Stimulated activated CD4-positive, alpha-beta T cell treated with anti-CD3 and anti-CD28 coated beads, Interleukin-15, amount 100 ng/mL, for 48 hours (primary cell): Measurements from ENCODE around the gene TMEM176B.

Experiments
- DNase-seq, 2 donors: peaks; one replicate each; pipeline ENCODE4 v3.0.0-alpha.2; 2020; ENCODE audit warnings: low read depth in 2 of 2

TMEM176B gene

GRCh38 chr7:150799741-150800580 lies at the start of gene TMEM176B:
TMEM176B (minus strand) TSS chr7:150800364; CDS start chr7:150796569, 3,795 bp downstream.
- DNase-seq, result no peak

DNA sequence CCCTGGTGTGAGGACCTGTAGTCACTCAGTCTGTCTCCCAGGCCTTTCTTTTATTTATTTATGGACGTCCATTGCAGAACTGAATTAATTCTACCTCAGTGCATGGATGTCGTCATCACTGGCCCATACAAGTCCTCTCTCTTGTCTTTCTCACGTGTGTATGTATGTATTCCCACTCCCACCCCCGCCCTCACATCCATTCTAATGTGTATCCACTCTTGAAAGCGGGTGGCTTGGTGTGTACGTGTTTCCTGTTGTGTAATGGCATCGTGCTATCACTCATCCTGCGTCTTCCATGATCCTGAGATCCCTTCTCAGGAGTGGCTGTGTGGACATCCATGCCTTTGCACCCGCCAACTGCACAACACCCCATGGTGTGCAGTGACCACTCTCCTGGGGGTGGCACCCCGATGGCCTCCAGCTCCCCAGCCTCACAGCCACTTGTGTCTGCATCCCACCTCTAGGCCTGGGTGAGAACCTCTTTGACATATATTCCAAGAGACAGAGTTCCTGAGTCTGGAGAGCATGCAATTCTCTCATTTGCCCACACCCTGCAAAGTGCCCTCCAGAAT lies 49.1 kb upstream of the TMEM176B start:
- DNase-seq, result no peak

- DNase-seq, result no peak
Observed at GRCh38 chr7:150848561-150849115, 48.5 kb upstream of the TMEM176B start.

DNA sequence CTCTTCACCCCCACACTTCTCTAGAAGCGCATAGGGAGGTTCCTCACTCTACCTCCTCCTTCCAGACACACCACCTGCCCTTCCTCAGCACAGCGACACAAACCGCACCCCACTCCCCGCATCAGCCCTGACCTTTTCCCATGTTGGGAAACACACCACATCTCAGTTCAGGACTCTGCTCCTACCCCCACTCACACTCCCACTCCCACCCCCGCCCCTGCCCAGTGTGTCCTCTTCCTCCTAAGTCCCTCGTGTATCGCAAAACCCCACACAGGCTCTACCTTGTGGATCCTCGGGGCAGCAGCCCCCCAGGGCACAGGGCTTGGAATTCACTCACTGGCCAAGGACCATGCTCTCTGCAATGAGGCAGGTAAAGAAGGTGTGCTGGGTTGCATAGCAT lies 47.9 kb upstream of the TMEM176B start:
- no peak for DNase-seq

GRCh38 chr7:150847536-150847935 lies 47.4 kb upstream of the TMEM176B start:
- DNase-seq, result no peak

DNA sequence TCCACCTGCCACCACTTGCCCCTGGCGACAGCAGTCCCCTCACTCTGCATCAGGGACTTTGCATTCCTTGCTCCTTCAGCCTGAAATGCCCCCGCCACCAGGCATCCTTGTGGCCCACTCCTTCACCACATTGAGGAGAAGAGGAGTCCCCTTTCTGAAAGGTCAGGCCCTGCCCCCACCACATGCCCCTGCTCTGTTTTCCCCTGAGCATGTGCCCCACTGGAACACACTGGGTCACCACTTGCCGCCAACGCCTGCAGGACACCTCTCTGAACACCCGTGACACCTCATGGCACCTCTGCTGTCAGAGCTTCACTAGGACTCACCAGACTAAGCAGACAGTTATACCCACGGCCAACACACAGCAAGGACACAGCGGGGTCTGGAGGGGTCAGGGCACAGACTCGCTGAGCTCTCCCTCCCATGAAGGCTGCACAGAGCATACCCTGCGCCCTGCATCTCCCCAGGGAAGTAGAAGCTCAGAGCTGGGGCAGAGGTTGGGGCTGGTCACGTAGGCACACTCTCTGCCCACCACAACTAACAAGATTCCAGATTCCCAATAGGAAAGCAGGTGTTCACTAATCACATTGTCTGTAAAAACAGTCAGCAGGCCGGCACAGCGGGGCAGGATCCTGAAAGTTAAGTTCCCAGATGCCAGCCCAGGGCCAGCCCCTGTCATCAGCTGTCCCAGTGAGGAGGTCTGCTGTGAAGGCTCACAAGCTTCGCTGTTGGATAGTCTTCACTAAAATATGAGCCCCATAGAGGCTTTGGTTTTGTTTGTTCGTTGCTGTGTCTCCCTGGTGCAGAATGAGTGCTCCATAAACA lies 46.3 kb upstream of the TMEM176B start:
- no peak for DNase-seq

- no peak for DNase-seq
Observed at GRCh38 chr7:150845421-150845861, 45.3 kb upstream of the TMEM176B start.

GRCh38 chr7:150842716-150843115 lies 42.6 kb upstream of the TMEM176B start:
- DNase-seq, result no peak

GRCh38 chr7:150842018-150842417 lies 41.9 kb upstream of the TMEM176B start:
- DNase-seq, result no peak

DNA sequence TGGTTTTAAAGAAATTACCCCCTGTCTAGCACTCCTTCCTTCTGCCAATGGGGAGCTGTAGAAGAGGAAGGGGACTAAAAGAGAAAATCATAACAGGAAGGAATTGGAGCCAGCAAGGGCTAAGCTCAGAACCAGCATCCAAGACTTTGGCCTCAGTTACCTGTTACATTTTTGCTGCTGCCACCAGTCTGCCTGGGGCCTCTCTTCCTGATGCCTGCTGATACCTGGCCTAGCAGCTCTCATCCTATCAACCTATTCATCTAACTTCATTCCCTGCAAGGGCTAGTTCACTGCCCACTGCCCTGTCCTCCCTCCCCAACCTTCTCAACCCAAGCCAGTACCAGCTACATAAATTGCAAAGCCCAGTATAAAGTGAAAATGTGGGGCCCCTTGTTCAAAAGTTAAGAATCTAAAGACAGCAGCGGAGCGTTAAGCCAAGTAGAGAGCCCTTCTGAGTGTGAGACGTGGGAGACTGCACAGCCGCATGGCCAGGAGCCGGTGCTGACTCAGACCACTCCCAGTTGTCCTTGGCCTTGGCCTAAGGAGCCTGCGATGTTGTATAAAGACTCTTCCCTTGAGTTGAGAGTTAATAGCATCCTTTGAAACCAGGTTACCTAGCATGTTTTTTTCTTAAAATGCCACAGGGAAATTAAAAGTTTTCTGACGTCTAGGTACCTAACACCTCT lies 38.9 kb upstream of the TMEM176B start:
- DNase-seq, result no peak

DNA sequence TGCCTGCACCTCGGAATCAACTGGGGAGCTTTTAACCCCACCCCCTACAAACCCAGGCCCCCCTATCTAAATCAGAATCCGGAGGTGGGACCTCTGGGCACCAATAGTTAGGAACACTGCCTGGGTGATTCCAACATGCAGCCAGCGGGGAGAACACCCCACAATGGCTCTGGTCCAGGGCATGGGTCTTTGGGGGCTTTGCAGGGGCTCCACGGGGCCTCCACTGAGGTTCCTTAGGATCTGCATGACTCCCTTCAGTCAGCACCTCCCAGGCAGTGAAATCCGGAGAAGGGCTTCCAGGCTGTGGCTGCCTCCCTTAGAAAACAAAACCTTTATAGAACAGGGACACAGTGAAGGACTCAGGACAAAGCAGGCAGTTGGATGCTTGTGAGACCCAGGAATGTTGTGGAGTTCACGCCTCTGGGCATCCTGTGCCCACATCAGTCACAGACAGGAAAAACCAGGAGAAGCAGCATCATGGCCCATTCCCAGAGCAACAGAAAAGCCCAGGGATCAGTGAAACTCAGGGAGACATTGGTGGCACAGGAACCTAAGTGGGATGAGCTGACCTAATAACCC lies 35.6 kb upstream of the TMEM176B start:
- DNase-seq, result no peak

DNA sequence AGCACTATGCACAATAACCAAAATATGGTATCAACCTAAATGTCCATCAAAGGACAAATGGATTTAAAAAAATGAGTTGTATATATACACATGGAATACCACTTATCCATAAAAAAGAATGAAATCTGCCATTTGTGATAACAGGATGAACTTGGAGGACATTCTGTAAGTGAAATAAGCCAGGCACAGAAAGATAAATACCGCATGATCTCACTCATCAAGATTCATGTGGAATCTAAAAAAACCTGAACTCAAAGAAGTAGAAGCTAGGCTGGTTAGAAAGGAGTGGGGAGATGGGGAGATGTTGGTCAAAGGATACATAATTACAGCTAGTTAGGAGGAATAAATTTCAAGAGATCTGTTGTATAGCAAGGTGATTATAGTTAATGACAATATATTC lies 34.9 kb upstream of the TMEM176B start:
- DNase-seq, result no peak

- no peak for DNase-seq
Observed at GRCh38 chr7:150831851-150832250, 31.7 kb upstream of the TMEM176B start.

GRCh38 chr7:150830937-150831336 lies 30.8 kb upstream of the TMEM176B start:
- DNase-seq, result no peak

GRCh38 chr7:150829426-150829825 lies 29.3 kb upstream of the TMEM176B start:
- no peak for DNase-seq

DNA sequence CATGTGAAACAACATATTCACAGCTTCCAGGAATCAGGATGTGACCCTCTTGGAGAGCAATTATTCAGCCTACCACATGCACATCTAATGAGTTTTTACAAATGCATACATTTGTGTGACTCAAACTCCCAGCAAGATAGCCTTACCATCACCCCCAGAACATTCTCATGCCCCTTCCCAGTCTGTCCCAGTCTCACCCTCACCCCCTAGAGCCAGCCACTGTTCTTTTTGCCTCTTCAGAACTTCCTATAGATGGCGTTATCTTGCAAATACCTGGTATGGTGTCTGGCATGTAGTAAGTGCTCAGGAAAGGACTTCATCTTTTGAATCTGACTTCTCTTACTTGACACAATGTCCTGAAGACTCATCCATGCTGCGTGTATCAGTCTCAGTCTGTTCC lies 28.2 kb upstream of the TMEM176B start:
- DNase-seq, result no peak

DNA sequence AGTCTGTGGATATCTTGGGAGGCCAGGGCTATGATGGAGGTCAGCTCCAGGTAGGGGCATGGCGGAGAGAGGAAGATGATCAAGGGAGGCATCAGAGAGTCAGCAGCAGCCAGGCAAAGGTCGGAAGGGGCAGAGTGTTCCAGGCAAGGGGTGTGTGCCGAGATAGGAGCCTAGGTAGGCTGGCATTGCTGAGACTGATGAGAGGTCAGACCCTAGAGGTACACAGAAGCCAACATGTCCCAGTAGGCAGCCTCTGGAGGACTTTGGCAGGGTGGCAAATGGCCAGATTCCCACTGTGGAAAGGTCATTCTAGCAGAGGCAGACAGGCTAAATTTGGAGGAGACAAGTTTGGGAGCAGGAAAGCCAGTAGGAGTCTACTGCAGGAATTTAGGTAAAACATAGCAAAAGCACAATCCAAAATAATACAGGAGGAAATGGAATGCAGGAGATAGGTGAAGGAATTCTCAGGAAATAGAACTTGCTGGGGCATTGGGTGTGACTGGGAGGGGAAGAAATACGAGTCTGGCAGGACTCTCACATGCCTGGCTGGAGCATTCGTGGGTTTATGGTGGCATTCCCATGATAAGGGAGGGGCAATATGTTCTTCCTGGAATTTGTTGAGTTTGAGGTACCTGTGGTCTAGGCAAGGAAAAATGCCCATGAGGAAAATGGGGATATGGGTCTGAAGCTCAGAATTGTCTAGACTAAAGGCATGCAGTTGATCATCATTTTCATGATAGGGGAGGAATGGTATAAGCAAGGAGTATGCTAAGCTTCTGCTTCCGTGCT lies 26.1 kb upstream of the TMEM176B start:
- no peak for DNase-seq

DNA sequence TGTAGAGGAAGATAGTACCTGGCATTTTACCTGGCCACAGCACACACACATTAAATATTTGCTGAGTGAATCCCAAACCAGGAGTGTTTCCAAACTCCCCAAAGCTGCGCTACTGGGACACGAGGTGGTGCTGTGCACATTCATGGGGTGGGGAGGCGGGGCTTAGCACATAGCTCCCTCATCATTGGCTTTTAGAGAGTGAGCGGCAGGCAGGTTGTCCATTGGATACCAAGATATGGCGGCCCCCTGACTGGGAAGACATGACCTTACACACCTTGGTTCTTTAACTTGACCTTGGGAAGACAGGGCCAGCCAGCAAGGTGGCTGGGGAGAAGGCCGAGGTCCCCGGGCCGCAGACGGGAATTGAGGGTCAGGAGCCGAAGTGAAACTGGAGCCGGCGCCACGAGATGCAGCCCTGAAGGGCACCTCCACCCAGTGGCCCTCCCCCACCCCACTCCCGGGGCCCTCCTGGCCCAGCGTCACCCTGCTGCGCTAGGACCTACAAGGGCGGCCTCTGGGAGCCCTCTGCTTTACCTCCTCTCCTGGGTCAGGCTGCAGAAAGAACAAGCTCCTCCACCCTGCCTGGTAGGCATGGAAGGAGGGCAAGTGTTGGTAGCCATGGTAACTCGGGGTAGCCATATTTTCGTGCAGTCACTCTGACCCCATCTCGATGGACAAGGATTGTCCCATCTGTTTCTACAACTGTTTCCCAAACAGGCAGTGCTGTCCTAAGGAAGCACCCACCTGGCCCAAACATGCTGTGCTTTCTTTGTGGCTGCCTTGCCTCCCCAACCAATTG lies 24.4 kb upstream of the TMEM176B start:
- DNase-seq, result no peak

- DNase-seq, result no peak
Observed at GRCh38 chr7:150823484-150824126, 23.4 kb upstream of the TMEM176B start.
